Stimulated activated CD4-positive, alpha-beta T cell treated with anti-CD3 and anti-CD28 coated beads, Interleukin-12 subunit alpha, Interleukin-12 subunit beta, amount 100 ng/mL, for 48 hours (primary cell): ENCODE measurements around the gene ALDH1A3.
A peak's percentile ranks its signal among the peaks of the same experiment; 100 is the strongest.

ENCODE experiments used
- DNase-seq, 3 donors: peaks; one replicate each; pipeline ENCODE4 v3.0.0-alpha.2; 2020; ENCODE audit warnings: low read depth in 2 of 3, low spot score in 1 of 3

ALDH1A3 gene

GRCh38 chr15:100901296-100901695 lies 21.7 kb downstream of the ALDH1A3 start:
- DNase-seq = no peak

GRCh38 chr15:100901702-100902435 lies 22.2 kb downstream of the ALDH1A3 start:
- DNase-seq = no peak

GRCh38 chr15:100902436-100903167 lies 23.0 kb downstream of the ALDH1A3 start:
- no peak for DNase-seq

GRCh38 chr15:100903168-100903554 lies 23.5 kb downstream of the ALDH1A3 start:
- no peak for DNase-seq

GRCh38 chr15:100905850-100906249 lies 26.2 kb downstream of the ALDH1A3 start:
- no peak for DNase-seq

- DNase-seq = no peak
Measured at GRCh38 chr15:100908466-100908865, 28.8 kb downstream of the ALDH1A3 start.

- DNase-seq = no peak
Measured at GRCh38 chr15:100909565-100909964, 29.9 kb downstream of the ALDH1A3 start.

GRCh38 chr15:100909989-100910955 lies 30.6 kb downstream of the ALDH1A3 start:
- DNase-seq = no peak

GRCh38 chr15:100911086-100911485 lies 31.5 kb downstream of the ALDH1A3 start:
- DNase-seq = no peak

- no peak for DNase-seq
Measured at GRCh38 chr15:100913961-100914360, 34.3 kb downstream of the ALDH1A3 start.

GRCh38 chr15:100914876-100915275 lies 35.2 kb downstream of the ALDH1A3 start:
- no peak for DNase-seq

- peak; percentile 52 to 64 (median 57) for DNase-seq
Measured at GRCh38 chr15:100918034-100918689, 38.5 kb downstream of the ALDH1A3 start.

GRCh38 chr15:100918690-100919480 lies 39.3 kb downstream of the ALDH1A3 start, which contains the start of gene LRRK1:
LRRK1 (plus strand) TSS chr15:100919357; CDS start chr15:100924633, 5,276 bp downstream.
- DNase-seq = peak in 1 of 3 donors; percentile 3

- peak in 1 of 3 donors; percentile 8 for DNase-seq
Measured at GRCh38 chr15:100919481-100920405, 40.1 kb downstream of the ALDH1A3 start.

GRCh38 chr15:100920516-100921135 lies 41.0 kb downstream of the ALDH1A3 start:
- DNase-seq = no peak

GRCh38 chr15:100922192-100923040 lies 42.8 kb downstream of the ALDH1A3 start:
- no peak for DNase-seq

GRCh38 chr15:100923076-100923475 lies 43.4 kb downstream of the ALDH1A3 start:
- no peak for DNase-seq
